Inflammatory macrophage treated with lipopolysaccharide for 1 hour (primary cell): Measurements from ENCODE around the gene CCDC148.
"Not testable (repeated sequence)": the region's sequence is repeated elsewhere in the genome, so short reads cannot be mapped to it uniquely, and the experiment has no call there.

Experiments used
- DNase-seq, 2 donors: peaks; one replicate each; pipeline ENCODE4 v3.0.0-alpha.2; 2020 to 2022

Gene CCDC148

GRCh38 chr2:158276619-158277471 is 179.7 kb downstream of the CCDC148 start:
- no peak for DNase-seq

- DNase-seq = no peak
Observed at GRCh38 chr2:158273791-158274190, 182.8 kb downstream of the CCDC148 start.

GRCh38 chr2:158270536-158270935 is 186.0 kb downstream of the CCDC148 start:
- DNase-seq = no peak

DNA sequence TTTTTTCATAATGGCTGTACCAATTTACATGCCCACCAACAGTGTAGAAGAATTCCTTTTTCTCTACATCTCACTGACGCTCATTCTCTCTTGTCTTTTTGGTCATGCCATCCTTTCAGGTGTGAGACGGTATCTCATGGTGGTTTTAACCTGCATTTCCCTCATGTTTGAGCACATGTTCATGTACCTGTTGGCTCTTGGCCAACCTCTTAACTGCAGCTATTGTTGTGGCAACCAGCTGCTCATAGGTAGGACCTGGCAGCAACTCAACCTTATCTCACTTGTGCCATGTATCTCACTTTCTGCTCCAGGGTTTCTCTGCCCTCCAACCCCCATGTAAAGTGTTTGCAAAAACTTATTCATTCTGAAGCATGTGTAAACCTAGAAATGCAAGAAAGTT is 187.4 kb downstream of the CCDC148 start:
- DNase-seq = no peak

GRCh38 chr2:158266111-158266510 is 190.4 kb downstream of the CCDC148 start:
- no peak for DNase-seq

GRCh38 chr2:158255257-158255656 is 201.3 kb downstream of the CCDC148 start:
- no peak for DNase-seq

- DNase-seq = no peak
Observed at GRCh38 chr2:158253170-158253569, 203.4 kb downstream of the CCDC148 start.

- no peak for DNase-seq
Observed at GRCh38 chr2:158251356-158251755, 205.2 kb downstream of the CCDC148 start.

DNA sequence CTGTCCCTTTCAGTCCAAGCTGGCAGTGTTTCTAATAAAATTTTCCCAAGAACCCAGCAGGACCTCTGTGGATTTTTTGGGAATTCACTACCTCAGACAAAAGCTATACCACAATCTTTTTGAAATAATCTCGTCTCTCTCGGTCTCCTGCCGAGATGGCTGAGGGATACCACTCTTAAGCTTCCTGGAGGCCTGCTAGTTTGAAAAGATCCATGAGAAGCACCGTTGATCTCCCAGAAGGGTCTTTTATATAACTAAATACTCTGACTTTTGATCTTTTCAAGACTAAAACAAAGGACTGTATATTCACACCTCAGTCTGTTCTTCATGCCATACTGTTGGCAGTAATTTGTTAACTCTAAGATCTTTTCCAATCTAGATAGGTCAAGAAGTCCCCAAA is 213.2 kb downstream of the CCDC148 start:
- no peak for DNase-seq

GRCh38 chr2:158242280-158242679 is 214.3 kb downstream of the CCDC148 start:
- no peak for DNase-seq

DNA sequence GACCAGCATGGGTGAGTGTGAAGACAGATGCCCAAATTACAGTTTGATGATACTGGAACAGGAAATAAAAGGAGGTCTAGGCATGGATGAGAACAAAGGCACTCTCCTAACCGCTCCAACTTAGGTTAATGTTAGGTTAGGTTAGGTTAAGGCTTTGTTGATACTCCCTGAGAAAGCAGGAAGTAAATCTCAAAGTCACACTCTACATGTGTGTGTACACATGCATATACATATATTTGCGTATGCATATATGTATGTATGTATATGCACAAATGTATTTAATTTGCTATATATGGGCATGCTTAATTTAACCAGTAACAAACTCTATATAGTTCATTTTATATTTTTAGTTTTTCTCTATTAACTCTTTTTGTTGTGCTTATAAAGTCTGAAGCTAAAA is 215.6 kb downstream of the CCDC148 start:
- DNase-seq = no peak

- DNase-seq = no peak
Observed at GRCh38 chr2:158239271-158239670, 217.3 kb downstream of the CCDC148 start.

DNA sequence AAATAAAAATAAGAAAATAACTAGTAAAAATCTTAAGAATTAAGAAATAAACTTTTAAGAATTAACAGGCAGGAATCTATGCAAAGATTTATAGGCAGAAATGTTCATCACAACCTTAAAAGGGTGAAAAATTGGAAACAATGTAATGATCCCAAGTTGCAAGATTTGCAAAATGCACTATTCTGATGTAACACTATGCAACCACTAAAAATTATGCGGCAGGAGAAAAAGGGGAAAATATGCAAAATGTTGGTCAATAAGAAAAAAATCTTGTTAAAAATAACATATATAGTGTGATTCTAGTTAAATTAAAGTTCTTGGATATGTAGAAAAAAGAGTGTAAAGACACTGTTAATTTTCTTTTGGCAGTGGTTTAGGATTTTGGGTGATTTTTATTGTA is 222.1 kb downstream of the CCDC148 start:
- DNase-seq = no peak

GRCh38 chr2:158232476-158232875 is 224.1 kb downstream of the CCDC148 start:
- DNase-seq = no peak

DNA sequence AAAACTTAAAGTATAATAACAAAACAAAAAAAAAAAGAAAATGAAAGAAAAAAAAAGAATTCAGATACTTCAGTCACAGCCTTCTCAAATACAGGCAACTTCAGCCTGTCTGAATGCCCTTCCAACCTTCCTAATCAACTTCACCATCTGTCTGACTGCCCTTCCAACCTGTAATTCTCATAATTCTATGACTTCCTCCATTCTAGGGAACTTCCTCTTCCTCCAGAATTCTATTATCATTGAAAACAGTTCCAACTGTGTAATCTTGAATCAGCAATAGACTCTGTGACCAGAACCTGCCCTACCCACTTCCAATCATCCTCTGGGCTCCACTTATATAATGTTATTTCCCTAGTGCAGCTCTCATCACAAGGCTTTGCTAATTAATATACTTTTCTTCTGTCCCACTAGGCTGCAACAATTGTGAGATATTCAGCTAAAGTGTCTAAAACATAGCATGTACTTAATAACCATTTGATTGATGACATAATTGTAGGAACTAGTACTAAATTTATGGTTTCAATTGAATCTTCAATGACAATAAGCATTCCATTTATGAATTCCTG is 227.5 kb downstream of the CCDC148 start:
- DNase-seq = no peak

GRCh38 chr2:158223066-158223465 is 233.5 kb downstream of the CCDC148 start:
- not testable (repeated sequence) for DNase-seq

- DNase-seq = no peak
Observed at GRCh38 chr2:158221063-158222020, 235.2 kb downstream of the CCDC148 start.

DNA sequence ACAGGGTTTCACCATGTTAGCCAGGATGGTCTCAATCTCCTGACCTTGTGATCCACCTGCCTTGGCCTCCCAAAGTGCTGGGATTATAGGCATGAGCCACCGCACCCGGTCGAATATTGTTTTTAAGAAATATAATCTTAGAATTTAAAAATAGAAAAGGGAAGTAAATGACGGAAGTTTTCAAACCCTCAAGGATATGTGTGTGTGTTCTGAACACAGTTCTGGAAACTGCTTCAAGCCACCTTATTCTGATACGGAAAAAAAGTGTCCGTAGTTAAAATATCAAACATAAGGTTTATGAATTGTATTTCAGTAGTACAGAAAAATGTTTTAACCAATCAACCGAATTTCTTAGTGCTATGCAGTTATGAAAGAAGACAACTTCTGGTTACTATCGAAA is 239.0 kb downstream of the CCDC148 start:
- peak in 1 of 2 donors; percentile 10 for DNase-seq

DNA sequence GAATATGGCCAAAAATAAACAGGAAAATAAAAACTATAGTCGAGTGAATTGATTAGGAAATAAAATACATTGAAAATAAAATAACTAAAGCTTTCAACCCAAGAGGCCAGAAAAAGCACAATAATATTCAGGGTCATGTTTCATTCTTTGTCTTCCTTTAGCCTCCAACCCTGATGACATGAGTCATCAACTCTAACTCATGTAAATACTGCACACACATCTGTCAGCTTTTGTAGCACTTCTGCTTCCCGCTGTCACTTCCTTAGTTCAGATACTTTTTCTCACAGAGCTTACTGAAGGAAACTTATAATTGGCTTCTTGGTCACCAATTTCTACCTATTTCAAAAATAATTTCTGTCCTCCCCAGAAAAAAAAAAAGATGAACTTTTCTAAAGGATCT is 242.1 kb downstream of the CCDC148 start:
- peak; percentile 63 to 75 for DNase-seq

- no peak for DNase-seq
Observed at GRCh38 chr2:158213773-158214172, 242.8 kb downstream of the CCDC148 start.

DNA sequence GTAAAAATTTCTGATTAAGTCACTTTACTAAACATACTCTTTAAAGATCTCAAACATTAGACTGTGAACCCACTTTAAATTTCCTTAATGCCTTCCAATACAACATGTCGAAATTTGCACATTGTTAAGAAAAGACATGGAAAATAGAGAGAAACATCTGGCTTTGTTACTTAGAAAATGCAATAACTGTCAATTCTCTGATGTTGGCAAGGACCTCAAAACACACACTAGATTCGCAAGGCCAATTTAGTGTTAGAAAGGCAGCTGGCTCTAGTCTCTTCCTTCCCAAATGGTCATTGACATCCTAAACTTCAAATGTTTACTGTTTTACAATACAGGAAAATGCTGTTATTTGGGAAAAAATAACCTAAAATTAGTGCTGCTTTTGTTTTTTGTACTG is 244.3 kb downstream of the CCDC148 start:
- no peak for DNase-seq

- DNase-seq = no peak
Observed at GRCh38 chr2:158211502-158211901, 245.1 kb downstream of the CCDC148 start.

DNA sequence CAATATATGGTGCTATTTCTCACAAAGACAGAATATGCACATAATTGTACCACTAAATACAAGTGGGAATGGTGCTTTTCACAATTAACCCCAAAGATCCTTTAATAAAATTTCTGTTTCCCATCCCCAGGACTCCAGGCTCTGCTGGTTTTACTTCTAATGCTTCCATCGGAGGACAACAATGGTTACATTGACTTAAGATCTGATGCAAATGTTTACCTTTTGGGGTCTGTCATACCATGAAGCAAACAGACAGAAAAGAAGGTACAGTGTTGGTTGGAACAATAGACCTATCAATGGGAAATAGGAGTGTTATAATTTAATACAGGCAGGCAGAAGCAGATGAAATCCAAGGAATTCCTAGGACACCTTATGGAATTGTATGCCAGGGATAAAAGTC is 249.2 kb downstream of the CCDC148 start:
- DNase-seq = no peak
